AG08396 (cell line): Measurements from ENCODE around the gene ARL13B.
A peak's percentile ranks its signal among the peaks of the same experiment; 100 is the strongest.
"Not testable (repeated sequence)": the region's sequence is repeated elsewhere in the genome, so short reads cannot be mapped to it uniquely, and the experiment has no call there.

Experiments used
- DNase-seq: peaks from one replicate; pipeline ENCODE4 v3.0.0; 2012; ENCODE audit warnings: low spot score, mixed read lengths

The ARL13B gene

DNA sequence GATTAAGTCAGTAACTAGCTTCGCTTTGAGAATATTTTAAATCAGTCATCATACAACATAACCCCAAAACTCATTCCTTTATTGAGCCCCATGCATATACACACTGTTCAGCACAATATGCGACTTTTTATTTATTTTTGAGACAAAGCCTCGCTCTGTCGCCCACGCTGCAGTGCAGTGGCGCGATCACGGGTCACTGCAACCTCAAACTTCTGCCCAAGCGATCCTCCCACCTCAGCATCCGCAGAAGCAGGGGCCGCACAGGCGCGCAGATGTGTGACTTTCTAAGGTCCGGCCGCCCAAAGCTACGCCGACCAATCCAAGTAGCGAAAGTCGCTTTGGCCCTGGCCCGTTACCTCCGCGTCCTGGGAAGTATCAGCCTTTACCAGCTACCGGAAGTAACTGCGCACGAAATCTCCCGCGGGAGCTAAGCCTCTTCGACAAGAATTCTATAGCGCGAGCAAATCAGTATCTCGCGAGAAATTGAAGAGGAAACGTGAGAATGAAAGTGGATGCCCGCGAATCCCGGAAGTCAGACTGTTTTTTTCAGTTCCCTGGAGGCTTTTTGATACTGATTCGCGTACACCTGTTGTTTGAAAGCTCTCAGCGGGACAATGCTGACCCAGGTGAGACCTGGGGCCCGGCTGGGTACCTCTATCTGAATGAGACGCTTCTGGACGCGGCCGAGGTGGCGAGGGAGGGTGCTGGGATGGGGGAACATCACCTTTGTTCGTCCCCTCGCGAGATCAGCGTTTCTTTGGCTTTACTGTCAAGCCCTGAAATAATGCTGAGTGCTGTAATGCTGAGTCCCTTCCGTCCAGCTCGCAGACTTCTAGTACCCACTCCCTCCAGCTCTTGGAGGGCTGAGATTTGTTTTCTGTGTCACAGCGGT is 82.8 kb downstream of the ARL13B start, which contains the start of the genes DHFR2 and NSUN3:
Gene DHFR2 (minus strand): TSS at position 404 of the 892 bp plus-strand sequence. CDS start 1,405 bp downstream, outside the sequence.
Gene NSUN3 (plus strand): TSS at position 549 of the 892 bp plus-strand sequence. CDS start 66 bp downstream, at position 615.
- DNase-seq: peak; percentile 84

DNA sequence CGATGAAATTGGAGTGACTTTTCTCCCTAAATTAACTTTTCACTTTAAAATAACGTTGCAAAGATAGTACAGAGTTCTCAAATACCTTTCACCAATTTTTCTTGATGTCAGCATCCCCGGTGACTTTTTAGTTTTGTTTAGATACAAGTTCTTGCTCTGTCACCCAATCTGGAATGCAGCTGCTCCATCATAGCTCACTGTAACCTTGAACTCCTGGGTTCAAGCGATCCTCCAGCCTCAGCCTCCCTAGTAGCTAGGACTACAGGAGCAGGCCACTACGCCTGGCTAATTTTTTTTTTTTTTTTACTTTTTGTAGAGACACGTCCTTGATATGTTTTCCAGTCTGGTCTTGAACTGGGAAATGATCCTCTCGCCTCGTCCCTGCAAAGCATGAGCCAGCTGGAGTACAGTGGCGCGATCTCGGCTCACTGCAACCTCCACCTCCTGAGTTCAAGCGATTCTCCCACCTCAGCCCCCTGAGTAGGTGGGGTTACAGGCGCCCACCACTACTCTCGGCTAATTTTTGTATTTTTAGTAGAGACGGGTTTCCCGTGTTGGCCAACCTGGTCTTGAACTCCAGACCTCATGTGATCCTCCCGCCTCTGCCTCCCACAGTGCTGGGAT is 83.7 kb downstream of the ARL13B start:
- no peak for DNase-seq

DNA sequence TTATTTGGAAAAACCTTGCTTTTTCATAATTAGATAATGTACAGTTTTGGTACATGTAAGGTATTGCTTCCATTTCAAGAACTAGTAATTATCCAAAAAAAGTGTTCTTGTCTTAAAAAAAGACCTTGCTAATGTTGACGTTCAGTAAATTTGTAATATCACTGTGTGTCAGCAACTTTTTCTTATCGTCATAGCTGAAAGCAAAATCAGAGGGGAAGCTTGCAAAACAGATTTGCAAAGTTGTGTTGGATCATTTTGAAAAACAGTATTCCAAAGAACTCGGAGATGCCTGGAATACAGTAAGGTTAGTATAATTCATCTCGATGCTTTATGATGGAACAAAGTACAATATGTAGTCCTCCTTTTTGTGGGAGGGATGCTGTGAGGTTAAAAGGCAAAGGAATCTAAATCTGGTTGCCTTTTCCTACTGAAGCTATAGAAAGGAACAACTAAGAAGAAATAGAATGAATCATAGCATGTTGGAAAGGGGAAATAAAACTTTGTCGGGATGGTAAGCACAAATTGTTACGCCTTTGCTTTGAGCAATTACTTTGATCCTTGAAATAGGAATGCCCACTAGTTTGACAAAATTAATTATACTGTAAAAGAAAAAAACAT is 84.4 kb downstream of the ARL13B start:
- no peak for DNase-seq

DNA sequence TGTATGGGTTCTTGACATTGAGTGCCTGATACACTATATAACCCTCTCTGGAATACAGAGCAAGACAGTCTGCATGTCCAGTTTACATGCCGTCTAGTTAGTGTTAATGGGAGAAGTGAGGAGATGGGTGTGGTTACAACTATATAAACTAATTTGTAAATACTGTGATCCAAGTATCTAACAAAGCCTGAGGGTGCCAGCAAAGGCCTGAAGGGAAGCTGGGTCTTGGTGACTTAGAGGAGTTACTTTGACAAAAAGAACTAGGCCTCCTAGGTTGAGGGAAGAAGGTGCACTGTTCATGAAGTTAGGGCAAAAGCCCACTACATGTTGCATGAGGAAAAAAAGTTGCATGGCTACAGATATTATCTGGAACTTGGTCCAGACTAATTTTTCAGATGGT is 85.2 kb downstream of the ARL13B start:
- DNase-seq: no peak

DNA sequence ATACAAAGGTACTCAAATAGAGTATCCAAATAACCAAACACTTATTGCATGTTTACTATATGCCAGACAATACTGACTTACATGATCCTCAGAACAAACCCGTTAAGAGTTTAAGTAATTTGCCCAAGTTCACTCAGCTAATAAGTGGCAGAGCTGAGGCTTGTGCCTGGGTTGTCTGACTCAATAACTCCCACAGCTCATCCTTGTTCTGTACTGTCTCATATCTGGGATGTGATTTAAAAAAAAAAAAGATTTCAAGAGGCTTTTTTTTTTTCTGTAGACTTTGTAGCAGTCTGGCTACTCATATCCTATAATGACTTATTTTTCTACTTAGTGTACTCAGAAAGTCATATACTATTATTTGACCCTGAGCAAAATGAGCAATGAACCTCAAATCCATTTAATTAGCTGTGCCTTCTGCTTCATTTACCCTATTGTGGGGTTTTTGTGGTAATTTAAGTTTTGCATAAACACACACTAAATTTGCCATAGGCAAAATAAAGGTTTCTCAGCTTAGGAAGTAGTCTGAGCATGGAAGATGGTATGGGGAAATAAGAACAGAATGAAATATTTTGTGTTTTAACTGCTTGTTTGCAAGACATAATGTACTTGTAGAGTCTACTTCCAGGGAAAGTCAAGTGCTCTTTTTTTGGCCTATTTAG is 86.0 kb downstream of the ARL13B start:
- no peak for DNase-seq

DNA sequence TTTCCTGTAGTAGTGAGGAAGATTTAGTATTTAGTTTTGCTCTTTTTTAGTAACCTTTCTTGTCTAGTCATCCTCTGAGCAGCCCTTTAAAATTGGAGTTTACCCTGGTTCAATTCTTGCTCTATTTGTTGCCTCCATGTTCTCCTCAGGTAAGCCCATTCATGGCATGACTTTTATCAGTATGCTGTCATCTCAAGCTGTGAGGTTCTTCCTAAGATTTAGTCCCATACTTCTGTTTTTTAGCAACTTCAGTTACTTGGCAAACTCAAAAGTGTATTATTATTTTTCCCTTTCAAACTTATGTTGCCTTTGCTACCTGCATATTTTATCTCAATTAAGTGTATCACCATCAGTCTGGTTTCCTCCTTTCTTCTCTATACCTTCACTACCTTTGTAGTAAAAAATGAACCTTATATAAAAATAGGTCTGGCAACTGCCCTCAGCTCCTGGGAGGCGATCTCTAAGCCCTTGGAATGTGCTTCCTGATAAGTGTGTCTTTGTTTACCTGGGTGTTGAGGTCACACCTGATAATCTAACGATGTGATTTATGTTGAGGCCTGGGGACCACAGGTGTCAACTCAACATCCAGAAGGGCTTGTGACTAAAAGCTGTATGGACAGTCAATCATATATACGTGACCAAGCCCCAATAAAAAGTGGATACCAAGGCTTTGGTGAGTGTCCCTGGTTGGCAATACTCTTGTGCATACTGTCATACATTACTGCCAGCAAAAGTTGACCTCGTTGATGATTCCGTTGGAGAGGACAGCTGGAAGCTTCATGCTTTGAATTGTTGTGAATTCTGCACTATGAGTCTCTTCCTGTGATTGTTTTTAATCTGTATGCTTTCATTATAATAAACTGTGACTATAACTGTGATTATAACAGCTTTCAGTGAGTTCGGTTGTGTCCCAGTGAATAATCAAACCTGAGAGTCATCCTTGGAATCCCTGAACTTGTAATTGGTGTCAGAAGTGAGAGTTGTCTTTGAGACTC is 86.8 kb downstream of the ARL13B start:
- DNase-seq: no peak

DNA sequence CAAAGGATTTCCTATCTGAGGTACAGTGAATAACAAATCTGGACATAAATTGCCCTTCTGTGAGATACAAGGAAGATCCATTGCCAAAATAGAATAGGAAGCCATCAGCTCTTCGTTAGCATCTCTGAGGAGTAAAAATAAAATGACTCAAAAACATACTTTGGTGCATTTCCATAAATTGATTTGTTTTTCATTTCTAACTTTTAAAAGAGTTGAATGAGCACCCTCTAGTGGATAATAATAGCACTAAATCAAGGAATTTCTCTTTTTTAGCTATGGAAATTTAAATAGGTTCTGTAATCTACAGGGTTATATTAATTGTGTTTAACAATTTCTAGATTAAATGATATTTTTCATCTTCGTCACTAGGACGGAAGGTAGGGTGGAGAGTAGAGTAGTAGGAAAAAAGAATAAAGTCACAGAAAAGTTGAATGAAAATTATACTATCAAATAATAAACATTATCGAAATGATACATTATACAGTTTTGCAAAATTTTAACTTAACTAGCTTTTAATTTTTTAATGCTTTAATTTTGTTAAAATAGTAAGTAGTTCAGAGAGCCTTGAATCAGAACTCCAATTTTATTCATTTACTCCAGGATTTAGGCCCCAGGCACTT is 89.3 kb downstream of the ARL13B start:
- DNase-seq: no peak

DNA sequence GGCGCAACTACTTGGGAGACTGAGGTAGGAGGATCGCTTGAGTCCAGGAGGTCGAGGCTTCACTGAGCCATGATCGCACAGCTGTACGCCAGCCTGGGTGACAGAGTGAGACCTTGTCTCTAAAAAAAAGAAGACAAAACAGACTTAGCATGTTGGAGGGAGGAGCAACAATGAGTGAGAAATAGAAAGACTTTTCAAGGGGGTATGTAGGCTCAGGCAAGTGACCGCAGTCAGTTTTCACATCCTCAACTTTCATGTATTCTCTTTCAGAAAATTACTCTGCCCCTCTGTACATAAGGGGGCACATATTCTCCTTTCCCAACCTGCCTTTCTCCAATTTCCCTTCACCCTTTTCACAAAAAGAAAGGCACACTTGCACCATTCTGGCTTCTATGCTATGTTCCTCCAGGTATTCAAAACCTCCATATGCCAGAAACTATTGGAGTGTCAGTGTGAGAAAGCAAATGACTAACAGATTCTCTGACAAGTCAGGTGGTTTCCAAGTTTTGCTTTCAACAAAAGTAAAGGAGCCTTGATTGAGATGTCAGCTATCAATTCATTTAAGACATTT is 90.5 kb downstream of the ARL13B start:
- DNase-seq: no peak

DNA sequence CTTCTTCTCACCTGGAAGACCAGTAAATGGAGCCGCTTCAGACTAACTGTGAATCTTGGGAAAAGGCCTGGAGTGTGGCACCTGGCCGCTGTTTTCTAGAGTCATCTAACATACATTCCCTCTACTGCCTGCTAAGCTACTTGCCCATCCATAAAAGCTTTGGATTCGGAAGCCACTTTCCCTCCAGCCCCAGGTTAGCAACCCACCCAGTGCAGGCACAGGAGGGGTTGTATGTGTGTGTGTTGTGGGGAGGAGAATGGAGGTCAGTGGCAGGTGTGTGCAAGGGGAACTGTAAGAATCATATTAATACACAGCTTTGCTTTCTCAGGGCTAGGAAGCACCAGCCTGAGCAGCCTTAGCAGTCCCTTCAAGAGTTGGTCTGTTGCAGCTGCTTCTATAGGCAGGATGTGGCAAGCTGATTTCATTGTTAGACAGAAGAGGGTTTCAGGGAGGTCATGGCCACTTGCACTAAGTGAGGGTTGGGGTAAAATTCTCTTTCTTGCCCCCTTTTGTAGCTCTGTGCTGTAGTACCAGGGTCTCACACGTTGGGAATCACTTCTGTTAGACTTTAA is 91.8 kb downstream of the ARL13B start:
- DNase-seq: no peak

DNA sequence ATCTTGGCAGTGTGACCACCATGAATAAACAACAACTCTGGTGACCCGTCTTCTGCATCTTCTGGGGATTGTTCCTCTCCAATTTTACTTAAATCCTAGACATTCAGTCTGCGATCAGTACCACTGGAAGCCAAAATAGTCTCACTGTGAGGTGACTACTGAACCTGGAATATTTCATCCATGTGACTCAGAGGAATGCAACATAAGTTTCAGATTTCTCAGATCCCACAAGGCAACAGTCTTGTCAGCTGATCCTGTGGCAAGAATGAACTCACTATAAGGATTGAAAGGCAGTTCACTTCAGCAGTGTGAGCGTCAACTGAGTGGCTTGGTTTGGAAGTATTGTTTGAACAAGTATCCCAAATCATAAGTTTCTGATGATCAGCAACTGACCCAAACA is 96.1 kb downstream of the ARL13B start:
- DNase-seq: no peak

DNA sequence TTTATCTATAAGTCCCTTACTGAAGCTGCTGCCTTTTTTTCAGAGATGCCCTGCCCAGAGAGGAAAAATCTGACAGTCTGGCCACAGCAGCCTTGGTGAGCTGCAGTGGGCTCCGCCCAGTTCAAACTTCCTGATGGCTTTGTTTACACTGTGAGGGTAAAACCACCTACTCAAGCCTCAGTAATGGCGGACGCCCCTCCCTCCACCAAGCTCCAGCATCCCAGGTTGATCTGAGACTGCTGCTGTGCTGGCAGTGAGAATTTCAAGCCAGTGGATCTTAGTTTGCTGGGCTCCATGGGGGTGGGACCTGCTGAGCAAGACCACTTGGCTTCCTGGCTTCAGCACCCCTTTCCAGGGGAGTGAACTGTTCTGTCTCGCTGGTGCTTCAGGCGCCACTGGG is 100.6 kb downstream of the ARL13B start:
- not testable (repeated sequence) for DNase-seq

DNA sequence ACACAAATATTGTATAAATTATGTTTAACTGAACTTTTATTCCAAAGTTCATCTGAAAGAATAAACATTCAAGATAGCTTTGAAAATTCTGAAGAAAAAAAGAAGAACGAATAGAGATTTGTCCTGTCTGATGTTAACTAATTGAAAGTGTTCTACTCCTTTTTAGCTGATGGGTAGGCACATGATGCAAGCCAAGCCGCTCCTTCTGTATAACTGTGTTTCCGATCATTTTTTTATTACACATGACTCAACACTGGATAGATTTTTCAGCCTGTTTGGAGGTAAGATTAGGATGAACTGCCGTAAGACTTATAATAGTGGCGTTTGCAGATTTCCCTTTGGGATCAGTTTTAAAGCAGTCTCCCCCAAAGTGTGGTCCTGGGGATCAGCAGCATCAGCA is 101.9 kb downstream of the ARL13B start:
- no peak for DNase-seq

DNA sequence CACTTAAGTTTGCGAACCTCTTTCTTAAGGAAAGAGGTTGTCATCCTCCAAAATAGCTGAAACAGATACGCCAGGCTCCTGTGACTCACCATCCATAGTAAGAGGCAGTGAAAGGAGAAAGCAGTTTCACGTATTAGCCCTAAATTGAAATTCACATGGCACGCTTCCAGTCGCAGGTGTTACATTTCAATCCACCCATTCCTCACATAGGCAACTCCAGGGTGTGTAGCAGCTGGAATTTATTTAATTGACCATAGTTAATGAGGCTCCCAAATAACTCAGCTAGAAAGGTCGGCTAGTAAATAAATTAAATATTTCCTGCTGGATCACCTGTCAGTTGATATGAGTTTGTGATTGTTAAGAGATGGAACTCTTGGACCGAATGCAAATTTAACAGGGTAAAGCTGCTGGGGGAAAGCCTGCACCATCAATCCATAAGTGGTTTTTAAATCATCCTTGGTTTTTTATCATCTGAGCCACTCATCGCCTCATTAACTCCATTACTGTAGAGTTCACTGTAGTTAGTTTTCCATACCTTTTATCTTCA is 102.5 kb downstream of the ARL13B start:
- no peak for DNase-seq

DNA sequence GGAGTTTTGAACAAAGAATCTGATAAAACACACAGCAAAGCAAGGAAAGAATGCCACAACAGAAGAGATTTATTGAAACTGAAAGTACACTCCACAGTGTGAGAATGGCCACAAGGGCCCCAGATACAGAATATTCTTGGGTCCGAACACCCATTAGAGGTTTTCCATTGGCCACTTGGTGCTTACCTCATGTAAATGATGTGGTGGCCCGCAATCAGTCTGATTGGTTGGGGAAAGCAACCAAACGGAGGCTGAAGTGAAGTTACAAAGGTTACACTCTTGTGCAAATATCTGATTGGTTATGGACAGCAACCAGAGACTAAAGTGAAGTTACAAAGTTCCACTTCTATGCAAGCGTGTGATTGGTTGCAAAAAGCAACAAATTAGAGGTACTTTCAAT is 103.3 kb downstream of the ARL13B start:
- no peak for DNase-seq

DNA sequence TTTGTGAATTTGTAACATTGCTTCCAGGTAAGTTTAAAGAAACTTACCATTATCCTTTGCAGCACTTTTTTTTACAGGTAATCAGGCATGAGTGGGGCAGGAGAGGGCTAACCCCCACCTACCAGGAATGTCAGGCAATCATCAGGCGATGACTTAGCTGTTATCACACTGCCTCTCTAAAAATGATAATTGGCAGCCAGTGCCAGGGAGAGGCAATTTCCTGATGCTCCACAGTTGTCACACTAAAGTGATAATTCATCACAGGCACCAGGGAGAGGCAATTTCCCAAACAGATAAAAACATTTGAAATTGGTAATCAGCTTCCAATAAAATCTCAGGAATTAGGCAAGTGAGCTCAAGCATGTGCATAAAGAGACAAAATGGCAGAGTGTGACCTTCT is 109.2 kb downstream of the ARL13B start:
- no peak for DNase-seq

DNA sequence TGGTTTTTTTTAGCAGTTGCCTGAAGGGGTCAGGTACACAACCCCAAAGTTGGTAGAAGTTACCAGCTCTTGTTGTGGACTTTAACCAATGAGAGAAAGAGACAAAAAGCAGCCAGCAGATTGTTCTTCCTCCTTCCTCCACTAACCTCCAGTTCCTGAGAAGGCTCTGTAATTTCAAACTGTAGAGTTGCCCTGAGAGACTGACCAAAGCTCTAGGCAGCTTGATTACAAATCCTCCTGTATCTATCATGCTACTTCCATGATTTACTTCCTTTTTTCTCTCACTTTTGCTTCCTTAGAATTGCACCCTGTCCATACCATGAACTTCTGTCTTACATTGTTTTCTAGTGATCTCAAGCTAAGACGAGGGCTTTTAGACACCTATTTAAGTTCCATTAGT is 112.1 kb downstream of the ARL13B start:
- DNase-seq: no peak

DNA sequence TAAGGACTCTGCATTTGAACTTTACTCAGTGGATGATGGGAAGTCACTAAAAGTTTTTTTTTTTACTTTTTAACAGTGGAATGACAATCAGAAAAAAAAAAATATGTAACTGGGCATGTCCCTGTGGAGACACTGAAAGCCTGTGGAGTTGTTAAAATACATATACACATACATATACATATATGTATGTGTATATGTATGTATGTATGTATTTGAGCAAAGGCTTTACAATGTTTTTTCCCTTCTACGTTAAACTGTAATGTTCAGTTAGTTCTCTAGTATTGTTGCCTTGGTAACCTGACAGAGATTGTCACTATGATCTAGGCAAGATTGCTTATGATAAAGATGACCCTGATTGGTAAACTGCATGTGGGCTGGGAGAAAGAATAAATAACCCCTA is 113.2 kb downstream of the ARL13B start:
- DNase-seq: no peak

DNA sequence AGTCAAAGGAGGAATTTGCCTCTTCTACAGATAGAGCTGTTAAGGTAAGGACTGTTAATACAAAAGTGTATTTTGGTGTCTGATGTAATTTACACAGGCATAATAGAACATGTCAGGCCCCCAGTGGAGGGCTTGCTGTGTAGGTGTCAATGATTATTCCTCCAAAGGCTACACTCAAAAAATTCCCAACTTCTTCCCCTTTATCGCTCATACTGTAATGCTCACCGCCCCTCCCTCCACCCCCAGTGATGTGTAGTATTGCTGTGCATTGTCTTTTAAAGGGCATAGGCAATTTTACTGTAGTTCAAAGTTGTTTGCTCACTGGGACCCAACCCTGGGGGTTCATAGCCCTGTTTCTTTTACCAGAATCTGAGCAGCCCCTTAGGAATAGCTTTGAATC is 115.2 kb downstream of the ARL13B start:
- DNase-seq: no peak

DNA sequence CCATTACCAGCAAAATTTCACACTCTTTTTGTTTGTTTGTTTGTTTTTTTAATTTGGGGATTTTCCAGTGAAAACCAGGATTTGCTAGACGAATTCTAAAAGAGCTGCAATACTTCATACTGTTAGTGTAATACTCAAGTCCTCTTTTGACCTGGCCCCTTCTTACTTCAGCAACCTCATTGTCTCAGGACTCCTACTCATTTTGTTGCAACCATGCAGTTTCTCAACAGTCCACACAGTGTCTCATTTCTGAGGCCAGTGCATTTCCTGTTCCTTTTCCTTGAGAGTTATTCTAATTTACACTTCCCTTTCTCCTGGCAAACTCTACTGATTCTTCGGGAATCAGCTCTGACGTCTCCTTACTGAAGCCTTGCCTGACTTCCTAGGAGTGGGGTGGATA is 118.5 kb downstream of the ARL13B start:
- no peak for DNase-seq

DNA sequence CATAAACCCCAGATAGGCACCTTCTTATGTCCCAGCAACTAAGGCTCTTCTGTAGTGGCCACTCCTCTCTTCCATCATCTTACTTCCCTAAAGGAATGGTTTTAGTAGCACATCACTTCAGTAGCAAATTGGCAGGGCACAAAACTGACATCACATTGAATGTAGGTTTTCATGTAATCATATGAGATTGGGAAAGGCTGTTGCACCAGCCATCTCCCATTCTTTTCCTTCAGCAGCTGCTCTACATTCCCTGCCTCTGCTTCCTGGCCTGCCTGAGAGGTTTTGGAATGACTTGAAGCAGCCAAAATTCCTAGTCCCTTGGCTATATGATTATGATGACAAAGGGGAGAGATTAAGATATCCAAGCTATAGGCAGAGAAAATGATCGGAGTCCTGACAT is 119.4 kb downstream of the ARL13B start:
- DNase-seq: no peak
